BE2C (cell line): ENCODE measurements around the gene PRR3.

Experiments used
- DNase-seq: peaks from one replicate; pipeline ENCODE4 v3.0.0-alpha.2; 2020
- H3K27me3 ChIP-seq: fragments of 250-450 bp; sonication (Bioruptor Pico); 2 replicates; pipeline ENCODE4 v1.5.1; 2020; ENCODE audit warnings: mild to moderate bottlenecking
- H3K36me3 ChIP-seq: fragments of 250-450 bp; sonication (Bioruptor Pico); 2 replicates; pipeline ENCODE4 v1.5.1; 2020; ENCODE audit warnings: mild to moderate bottlenecking
- H3K4me1 ChIP-seq: fragments of 250-450 bp; sonication (Bioruptor Pico); 2 replicates; pipeline ENCODE4 v1.5.1; 2020
- H3K4me3 ChIP-seq: 2 replicates; pipeline ENCODE4 v1.5.1; 2011; ENCODE audit warnings: low read depth, low read length
- H3K9me3 ChIP-seq: fragments of 250-450 bp; sonication (Bioruptor Pico); 2 replicates; pipeline ENCODE4 v1.5.1; 2020
- TF ChIP-seq, protein P1 (sequence below): IDR thresholded peaks from 2 replicates; pipeline ENCODE4 v1.5.1; 2012; ENCODE audit warnings: mild to moderate bottlenecking, low read depth, low read length

Gene PRR3

DNA sequence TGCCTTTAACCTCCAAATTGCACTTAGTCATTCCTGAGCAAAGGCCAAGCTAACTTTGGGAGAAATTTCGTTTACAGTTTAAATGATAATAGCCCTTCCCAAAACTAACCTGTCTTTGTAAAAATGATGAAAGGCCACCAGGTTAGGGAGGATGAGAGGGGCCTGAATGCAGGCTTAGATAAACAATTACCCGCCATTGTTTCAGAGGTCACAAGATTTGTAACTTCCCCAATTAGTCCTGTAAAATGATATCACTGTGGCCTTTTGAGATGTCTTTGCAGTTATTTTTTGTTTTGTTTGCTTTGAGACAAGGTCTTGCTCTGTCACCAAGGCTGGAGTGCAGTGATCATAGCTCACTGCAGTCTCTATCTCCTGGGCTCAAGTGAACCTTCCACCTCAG is 27.1 kb upstream of the PRR3 start:
- no peak for DNase-seq
- Histone ChIP-seq H3K36me3 (no peaks in the 10 kb centered on the region), H3K27me3 (peaks cover 6% of the 10 kb centered on the region; the same call in 1 of the 2 replicates), H3K4me1 (no peaks in the 10 kb centered on the region), H3K4me3 (no peak overlapping the region), H3K9me3 (no peaks in the 10 kb centered on the region)
- TF ChIP-seq, protein P1, sequence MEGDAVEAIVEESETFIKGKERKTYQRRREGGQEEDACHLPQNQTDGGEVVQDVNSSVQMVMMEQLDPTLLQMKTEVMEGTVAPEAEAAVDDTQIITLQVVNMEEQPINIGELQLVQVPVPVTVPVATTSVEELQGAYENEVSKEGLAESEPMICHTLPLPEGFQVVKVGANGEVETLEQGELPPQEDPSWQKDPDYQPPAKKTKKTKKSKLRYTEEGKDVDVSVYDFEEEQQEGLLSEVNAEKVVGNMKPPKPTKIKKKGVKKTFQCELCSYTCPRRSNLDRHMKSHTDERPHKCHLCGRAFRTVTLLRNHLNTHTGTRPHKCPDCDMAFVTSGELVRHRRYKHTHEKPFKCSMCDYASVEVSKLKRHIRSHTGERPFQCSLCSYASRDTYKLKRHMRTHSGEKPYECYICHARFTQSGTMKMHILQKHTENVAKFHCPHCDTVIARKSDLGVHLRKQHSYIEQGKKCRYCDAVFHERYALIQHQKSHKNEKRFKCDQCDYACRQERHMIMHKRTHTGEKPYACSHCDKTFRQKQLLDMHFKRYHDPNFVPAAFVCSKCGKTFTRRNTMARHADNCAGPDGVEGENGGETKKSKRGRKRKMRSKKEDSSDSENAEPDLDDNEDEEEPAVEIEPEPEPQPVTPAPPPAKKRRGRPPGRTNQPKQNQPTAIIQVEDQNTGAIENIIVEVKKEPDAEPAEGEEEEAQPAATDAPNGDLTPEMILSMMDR = no peak

- Histone ChIP-seq H3K9me3 (no peaks in the 10 kb centered on the region), H3K27me3 (peaks cover 9% of the 10 kb centered on the region; the same call in 1 of the 2 replicates), H3K4me3 (no peak overlapping the region), H3K36me3 (no peaks in the 10 kb centered on the region), H3K4me1 (no peaks in the 10 kb centered on the region)
- no peak for DNase-seq
- TF ChIP-seq, protein P1 = no peak
Observed at GRCh38 chr6:30533460-30534294, 23.4 kb upstream of the PRR3 start.

GRCh38 chr6:30537931-30538330 is 19.2 kb upstream of the PRR3 start:
- TF ChIP-seq, protein P1 = no peak
- Histone ChIP-seq H3K27me3 (peaks cover 9% of the 10 kb centered on the region), H3K4me3 (no peak overlapping the region), H3K9me3 (no peaks in the 10 kb centered on the region), H3K36me3 (no peaks in the 10 kb centered on the region), H3K4me1 (no peaks in the 10 kb centered on the region)
- no peak for DNase-seq

DNA sequence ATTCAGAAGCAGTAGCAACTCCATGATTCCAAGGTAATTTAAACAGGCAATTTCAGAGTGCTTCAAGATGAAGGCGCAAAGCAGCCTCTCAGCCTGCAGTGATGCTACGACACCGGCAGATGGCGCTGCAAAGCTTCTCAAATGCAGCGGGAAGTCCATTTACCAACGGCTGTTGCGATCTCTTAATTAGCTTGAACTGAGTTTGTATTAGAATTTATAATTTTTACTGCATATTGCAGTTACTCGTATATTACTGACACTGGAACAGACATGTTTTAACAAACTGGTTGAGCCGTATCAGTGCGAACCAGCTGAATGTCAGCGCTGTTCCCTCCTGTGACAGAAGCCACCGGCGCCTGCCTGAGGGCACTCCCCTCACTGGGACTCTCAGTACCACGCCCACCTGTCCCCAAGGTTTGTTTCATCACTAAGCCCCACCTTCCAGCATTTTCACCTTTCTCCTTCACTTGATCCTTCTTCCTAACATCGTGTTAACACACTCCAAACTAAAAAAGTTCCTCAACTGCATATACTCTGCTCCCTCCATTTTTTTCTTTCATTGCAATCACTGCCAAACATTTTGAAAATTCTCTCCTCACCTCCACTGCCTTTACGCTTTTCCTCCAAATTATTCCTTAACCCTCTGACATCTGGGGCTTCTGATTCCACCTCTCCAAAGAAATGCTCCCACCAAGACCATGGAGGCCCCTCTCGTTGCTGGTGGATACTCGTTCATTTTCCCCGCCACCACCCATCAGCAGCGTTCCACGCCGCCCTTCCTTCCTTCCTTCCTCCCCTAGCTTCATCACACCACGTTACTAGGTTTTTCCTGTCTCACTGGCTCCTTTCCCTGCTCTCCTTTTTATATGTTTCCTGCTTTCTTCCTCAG is 15.3 kb upstream of the PRR3 start:
- no peaks in the 10 kb centered on the region for H3K36me3 ChIP-seq

DNA sequence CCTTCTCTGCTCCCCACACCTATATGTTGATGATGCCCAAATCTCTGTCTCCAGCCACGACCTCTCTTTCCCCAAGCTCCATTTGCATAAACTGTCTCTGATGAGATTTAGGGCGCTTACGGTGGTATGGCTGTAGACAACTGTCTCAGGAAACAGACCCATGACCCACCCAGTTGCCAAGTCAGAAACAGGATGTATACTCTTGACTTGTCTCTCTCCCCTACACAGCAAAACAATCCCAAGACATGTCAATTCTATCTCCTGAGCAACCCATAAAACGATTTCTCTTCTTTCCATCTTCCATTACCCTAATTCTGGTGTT is 14.7 kb upstream of the PRR3 start:
- H3K27me3 ChIP-seq = peaks cover 3% of the 10 kb centered on the region
- no peaks in the 10 kb centered on the region for H3K36me3 ChIP-seq
- H3K4me3 ChIP-seq = no peak overlapping the region
- H3K9me3 ChIP-seq = no peaks in the 10 kb centered on the region
- no peaks in the 10 kb centered on the region for H3K4me1 ChIP-seq
- no peak for DNase-seq
- TF ChIP-seq, protein P1 = no peak

More for the DNA sequence above, 15.3 kb upstream of the PRR3 start:
- Histone ChIP-seq H3K9me3 (no peaks in the 10 kb centered on the region), H3K27me3 (peaks cover 3% of the 10 kb centered on the region), H3K4me3 (peak overlapping the region; percentile 35), H3K4me1 (no peaks in the 10 kb centered on the region)
- peak; percentile 56 for DNase-seq
- TF ChIP-seq, protein P1 = peak; percentile 99
